GM21619 (cell line): ENCODE data around the gene TMEM131L.

Source experiments
- ATAC-seq: cut with Tn5 transposase; IDR thresholded peaks from one replicate; pipeline ENCODE4 v1.9.1; 2021; ENCODE audit not compliant: unreplicated experiment

Gene TMEM131L

GRCh38 chr4:153676984-153677383 is 210.8 kb downstream of the TMEM131L start:
- no peak for ATAC-seq

- ATAC-seq = no peak
Measured at GRCh38 chr4:153679486-153679885, 213.3 kb downstream of the TMEM131L start.

GRCh38 chr4:153683763-153684181 is 217.6 kb downstream of the TMEM131L start:
- ATAC-seq = no peak

- peak; percentile 95 for ATAC-seq
Measured at GRCh38 chr4:153684182-153684970, 218.2 kb downstream of the TMEM131L start, which contains the start of gene TLR2. TSS of gene TLR2 (plus strand) at chr4:153684280. CDS start at chr4:153702908, 18,628 bp downstream.

GRCh38 chr4:153684971-153685371 is 218.8 kb downstream of the TMEM131L start:
- ATAC-seq = no peak
